ENCODE measurements around the gene PCDHGA11.
"Not testable (repeated sequence)": the region's sequence is repeated elsewhere in the genome, so short reads cannot be mapped to it uniquely, and the experiment has no call there.

The PCDHGA11 gene
- total RNA-seq = 0.13 to 0.18 reads per million in 2 experiments

- no peak for DNase-seq (ENCODE audit: low read depth)
Observed at GRCh38 chr5:141420855-141421488, at the start of gene PCDHGA11. TSS of gene PCDHGA11 (plus strand) at chr5:141421051. CDS start at chr5:141421228, 177 bp downstream.

DNA sequence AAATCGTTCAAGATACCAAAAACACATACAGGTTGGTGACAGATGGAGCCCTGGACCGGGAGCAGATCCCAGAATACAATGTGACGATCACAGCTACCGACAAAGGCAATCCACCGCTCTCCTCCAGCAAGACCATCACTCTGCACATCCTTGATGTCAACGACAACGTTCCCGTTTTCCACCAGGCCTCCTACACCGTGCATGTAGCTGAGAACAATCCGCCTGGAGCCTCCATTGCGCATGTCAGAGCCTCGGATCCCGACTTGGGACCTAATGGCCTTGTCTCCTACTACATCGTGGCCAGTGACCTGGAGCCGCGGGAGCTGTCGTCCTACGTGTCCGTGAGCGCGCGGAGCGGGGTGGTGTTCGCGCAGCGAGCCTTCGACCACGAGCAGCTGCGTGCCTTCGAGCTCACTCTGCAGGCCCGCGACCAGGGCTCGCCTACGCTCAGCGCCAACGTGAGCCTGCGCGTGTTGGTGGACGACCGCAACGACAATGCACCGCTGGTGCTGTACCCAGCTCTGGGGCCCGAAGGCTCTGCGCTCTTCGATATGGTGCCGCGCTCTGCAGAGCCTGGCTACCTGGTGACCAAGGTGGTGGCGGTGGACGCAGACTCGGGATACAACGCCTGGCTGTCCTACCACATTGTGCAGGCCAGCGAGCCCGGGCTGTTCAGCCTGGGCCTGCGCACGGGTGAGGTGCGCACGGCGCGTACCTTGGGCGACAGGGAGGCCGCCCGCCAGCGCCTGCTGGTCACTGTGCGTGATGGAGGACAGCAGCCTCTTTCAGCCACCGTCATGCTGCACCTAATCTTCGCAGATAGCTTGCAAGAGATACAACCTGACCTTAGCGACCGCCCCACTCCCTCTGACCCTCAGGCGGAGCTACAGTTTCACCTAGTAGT is 49.0 kb upstream of the PCDHGA11 start:
- DNase-seq (ENCODE audit: low read depth) = no peak

DNA sequence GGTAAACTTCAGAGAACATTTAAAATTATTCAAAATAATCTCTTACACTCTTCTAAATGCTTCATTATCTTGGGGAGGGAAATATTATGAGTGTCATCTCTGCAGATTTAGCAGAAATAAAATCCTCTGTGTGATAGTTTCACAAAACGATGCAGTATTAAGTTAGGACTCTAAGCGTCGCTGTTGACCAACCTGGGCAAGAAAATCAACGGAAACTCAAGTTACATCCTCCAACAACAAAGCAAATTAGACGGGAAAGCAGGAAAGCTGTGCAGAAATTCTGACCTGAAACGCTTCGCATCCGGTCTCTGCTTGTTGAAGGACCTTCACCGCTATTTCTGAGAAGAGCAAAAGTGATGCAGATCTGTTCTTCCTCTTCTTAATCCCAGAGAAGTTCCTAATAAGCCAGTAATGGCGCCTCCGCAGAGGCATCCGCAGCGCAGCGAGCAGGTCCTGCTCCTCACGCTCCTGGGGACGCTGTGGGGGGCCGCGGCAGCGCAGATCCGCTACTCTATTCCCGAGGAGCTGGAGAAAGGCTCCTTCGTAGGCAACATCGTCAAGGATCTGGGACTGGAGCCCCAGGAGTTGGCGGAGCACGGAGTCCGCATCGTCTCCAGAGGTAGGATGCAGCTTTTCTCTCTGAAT is 47.1 kb upstream of the PCDHGA11 start, which contains the start of gene PCDHGA6:
Gene PCDHGA6 (plus strand): TSS at position 219 of the 645 bp plus-strand sequence. CDS start 193 bp downstream, at position 412.
- DNase-seq (ENCODE audit: low read depth) = no peak

- DNase-seq (ENCODE audit: low read depth) = no peak
Observed at GRCh38 chr5:141374627-141375026, 46.2 kb upstream of the PCDHGA11 start.

DNA sequence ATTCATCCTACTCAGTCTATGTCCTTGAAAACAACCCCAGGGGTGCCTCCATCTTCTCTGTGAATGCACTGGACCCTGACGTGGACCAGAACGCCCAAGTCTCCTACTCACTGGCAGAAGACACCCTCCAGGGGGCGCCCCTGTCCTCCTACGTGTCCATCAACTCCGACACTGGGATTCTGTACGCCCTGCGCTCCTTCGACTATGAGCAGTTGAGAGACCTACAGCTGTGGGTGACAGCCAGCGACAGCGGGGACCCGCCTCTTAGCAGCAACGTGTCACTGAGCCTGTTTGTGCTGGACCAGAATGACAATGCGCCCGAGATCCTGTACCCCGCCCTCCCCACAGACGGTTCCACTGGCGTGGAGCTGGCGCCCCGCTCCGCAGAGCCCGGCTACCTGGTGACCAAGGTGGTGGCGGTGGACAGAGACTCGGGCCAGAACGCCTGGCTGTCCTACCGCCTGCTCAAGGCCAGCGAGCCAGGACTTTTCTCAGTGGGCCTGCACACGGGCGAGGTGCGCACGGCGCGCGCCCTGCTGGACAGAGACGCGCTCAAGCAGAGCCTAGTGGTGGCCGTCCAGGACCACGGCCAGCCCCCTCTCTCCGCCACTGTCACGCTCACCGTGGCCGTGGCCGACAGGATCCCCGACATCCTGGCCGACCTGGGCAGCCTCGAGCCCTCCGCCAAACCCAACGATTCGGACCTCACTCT is 45.3 kb upstream of the PCDHGA11 start:
- not testable (repeated sequence) for DNase-seq (ENCODE audit: low read depth)

DNA sequence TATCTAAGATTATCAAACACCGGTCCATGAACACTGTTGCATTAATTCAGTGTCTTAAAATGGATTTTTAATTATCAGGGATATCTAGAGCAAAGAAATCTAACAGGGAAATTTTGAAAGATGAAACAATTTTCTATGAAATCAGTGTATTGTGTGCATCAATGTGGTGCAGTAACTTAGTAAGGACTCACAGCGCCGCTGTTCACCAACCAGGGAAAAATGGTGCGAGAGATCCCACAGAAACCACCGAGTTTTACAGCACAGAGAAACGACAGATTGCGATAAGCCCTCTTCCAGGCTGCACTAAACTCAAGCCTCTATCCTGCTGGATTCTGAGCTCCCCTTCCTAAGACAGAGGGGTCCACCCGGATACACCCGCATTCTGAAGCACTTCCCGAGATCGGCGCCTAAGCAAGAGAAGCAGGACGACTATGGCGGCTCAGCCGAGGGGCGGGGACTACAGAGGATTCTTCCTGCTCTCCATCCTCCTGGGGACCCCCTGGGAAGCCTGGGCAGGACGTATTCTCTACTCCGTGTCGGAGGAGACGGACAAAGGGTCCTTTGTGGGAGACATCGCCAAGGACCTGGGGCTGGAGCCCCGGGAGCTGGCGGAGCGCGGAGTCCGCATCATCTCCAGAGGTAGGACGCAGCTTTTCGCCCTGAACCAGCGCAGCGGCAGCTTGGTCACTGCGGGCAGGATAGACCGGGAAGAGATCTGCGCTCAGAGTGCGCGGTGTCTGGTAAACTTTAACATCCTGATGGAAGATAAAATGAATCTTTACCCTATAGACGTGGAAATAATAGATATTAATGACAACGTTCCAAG is 38.2 kb upstream of the PCDHGA11 start, which contains the start of gene PCDHGA7:
Gene PCDHGA7 (plus strand): TSS at position 274 of the 826 bp plus-strand sequence. CDS start 158 bp downstream, at position 432.
- DNase-seq (ENCODE audit: low read depth) = no peak

DNA sequence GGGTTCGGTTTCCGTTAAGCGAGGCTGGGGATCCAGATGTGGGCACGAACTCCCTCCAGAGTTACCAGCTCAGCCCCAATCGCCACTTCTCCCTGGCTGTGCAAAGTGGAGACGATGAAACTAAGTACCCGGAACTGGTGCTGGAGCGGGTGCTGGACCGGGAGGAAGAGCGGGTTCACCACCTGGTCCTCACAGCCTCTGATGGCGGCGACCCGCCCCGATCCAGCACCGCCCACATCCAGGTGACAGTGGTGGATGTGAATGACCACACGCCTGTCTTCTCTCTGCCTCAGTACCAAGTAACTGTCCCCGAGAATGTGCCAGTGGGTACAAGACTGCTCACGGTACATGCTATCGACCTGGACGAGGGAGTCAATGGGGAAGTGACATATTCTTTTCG is 37.5 kb upstream of the PCDHGA11 start:
- no peak for DNase-seq (ENCODE audit: low read depth)

DNA sequence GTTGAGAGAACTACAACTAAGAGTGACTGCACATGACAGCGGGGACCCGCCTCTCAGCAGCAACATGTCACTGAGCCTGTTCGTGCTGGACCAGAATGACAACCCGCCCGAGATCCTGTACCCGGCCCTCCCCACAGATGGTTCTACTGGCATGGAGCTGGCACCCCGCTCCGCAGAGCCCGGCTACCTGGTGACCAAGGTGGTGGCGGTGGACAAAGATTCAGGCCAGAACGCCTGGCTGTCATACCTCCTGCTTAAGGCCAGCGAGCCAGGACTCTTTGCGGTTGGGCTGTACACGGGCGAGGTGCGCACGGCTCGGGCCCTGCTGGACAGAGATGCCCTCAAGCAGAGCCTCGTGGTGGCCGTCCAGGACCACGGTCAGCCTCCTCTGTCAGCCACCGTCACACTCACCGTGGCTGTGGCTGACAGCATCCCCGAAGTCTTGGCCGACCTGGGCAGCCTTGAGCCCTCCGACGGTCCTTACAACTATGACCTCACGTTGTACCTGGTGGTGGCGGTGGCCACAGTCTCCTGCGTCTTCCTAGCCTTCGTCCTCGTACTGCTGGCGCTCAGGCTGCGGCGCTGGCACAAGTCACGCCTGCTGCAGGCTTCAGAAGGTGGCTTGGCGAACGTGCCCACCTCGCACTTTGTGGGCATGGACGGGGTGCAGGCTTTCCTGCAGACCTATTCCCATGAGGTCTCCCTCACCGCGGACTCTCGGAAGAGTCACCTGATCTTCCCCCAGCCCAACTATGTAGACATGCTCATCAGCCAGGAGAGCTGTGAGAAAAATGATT is 36.2 kb upstream of the PCDHGA11 start:
- DNase-seq (ENCODE audit: low read depth) = no peak

DNA sequence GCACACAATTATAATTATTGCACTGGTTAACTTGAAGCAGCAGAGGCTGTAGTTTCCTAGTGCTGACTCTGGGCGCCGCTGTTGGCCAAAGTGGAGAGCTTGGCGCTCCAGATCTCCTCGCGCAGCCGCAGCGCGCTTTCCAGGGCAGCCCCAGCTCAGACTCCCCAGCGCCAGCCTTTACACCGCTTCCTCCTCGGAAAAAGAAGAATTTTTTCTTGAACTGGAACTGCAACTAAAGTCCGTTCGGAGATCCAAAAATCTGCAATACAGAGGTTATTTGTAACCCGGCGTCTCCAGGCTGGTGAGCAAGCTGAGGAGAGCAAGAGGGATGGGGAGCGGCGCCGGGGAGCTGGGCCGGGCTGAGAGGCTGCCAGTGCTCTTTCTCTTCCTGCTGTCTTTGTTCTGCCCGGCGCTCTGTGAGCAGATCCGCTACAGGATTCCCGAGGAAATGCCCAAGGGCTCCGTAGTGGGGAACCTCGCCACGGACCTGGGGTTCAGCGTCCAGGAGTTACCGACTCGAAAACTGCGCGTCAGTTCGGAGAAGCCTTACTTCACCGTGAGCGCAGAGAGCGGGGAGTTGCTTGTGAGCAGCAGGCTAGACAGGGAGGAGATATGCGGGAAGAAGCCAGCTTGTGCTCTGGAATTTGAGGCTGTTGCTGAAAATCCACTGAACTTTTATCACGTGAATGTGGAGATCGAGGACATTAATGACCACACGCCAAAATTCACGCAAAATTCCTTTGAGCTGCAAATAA is 33.1 kb upstream of the PCDHGA11 start, which contains the start of gene PCDHGB4:
Gene PCDHGB4 (plus strand): TSS at position 142 of the 755 bp plus-strand sequence. CDS start 187 bp downstream, at position 329.
- DNase-seq (ENCODE audit: low read depth) = not testable (repeated sequence)

DNA sequence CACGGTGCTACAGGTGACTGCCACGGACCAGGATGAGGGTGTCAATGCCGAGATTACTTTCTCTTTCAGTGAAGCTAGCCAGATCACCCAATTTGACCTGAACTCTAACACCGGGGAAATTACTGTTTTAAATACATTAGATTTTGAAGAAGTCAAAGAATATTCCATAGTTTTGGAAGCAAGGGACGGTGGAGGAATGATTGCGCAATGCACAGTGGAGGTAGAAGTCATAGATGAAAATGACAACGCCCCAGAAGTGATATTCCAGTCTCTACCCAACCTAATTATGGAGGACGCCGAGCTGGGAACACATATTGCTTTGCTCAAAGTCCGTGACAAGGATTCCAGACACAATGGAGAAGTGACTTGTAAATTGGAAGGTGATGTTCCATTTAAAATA is 32.2 kb upstream of the PCDHGA11 start:
- DNase-seq (ENCODE audit: low read depth) = no peak

DNA sequence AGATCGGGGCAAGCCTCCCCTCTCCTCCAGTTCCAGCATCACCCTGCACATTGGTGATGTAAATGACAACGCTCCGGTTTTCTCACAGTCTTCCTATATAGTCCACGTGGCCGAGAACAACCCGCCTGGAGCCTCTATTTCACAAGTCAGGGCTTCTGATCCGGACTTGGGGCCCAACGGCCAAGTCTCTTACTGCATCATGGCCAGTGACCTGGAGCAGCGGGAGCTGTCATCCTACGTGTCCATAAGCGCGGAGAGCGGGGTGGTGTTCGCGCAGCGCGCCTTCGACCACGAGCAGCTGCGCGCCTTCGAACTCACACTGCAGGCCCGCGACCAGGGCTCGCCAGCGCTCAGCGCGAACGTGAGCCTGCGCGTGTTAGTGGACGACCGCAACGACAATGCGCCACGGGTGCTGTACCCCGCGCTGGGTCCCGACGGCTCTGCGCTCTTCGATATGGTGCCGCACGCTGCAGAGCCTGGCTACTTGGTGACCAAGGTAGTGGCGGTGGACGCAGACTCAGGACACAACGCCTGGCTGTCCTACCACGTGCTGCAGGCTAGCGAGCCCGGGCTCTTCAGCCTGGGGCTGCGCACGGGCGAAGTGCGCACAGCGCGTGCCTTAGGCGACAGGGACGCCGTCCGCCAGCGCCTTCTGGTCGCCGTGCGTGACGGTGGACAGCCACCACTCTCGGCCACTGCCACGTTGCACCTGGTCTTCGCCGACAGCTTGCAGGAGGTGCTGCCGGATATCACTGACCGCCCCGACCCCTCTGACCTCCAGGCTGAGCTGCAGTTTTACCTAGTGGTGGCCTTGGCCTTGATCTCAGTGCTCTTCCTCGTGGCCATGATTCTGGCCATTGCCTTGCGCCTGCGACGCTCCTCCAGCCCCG is 31.5 kb upstream of the PCDHGA11 start:
- no peak for DNase-seq (ENCODE audit: low read depth)

DNA sequence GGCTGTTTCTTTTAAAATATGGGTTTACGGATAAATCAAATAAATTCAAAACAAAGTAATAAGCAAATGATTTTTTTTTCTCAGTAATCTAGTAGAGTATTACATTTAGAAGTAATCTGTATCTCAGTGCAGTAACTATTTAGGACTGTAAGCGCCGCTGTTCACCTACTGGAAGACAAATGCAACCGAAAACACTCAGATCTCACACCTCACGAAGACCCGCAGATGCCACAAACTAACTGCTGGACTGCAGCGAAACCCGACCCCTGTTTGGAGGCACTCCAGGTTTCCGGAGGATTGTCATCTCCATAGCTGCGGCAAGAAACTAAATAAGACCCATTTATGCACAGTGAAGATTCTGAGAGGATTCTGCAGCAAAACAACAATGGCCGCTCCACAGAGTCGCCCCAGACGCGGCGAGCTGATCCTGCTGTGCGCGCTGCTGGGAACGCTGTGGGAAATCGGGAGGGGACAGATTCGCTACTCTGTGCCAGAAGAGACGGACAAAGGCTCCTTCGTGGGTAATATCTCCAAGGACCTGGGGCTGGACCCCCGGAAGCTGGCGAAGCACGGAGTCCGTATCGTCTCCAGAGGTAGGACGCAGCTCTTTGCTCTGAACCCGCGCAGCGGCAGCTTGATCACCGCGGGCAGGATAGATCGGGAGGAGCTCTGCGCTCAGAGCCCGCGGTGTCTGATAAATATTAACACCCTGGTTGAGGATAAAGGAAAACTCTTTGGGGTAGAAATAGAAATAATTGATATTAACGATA is 28.2 kb upstream of the PCDHGA11 start, which contains the start of gene PCDHGA8:
Gene PCDHGA8 (plus strand): TSS at position 205 of the 770 bp plus-strand sequence. CDS start 181 bp downstream, at position 386.
- DNase-seq (ENCODE audit: low read depth) = no peak

DNA sequence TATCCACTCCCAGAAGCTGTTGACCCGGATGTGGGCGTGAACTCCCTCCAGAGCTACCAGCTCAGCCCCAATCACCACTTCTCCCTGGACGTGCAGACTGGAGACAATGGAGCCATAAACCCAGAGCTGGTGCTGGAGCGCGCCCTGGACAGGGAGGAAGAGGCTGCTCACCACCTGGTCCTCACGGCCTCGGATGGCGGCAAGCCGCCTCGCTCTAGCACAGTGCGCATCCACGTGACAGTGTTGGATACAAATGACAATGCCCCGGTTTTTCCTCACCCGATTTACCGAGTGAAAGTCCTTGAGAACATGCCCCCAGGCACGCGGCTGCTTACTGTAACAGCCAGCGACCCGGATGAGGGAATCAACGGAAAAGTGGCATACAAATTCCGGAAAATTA is 27.6 kb upstream of the PCDHGA11 start:
- DNase-seq (ENCODE audit: low read depth) = no peak

DNA sequence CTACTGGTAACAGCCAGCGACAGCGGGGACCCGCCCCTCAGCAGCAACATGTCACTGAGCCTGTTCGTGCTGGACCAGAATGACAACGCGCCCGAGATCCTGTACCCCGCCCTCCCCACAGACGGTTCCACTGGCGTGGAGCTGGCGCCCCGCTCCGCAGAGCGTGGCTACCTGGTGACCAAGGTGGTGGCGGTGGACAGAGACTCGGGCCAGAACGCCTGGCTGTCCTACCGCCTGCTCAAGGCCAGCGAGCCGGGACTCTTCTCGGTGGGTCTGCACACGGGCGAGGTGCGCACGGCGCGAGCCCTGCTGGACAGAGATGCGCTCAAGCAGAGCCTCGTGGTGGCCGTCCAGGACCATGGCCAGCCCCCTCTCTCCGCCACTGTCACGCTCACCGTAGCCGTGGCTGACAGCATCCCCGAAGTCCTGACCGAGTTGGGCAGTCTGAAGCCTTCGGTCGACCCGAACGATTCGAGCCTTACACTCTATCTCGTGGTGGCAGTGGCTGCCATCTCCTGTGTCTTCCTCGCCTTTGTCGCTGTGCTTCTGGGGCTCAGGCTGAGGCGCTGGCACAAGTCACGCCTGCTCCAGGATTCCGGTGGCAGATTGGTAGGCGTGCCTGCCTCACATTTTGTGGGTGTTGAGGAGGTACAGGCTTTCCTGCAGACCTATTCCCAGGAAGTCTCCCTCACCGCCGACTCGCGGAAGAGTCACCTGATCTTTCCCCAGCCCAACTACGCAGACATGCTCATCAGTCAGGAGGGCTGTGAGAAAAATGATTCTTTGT is 26.3 kb upstream of the PCDHGA11 start:
- not testable (repeated sequence) for DNase-seq (ENCODE audit: low read depth)

DNA sequence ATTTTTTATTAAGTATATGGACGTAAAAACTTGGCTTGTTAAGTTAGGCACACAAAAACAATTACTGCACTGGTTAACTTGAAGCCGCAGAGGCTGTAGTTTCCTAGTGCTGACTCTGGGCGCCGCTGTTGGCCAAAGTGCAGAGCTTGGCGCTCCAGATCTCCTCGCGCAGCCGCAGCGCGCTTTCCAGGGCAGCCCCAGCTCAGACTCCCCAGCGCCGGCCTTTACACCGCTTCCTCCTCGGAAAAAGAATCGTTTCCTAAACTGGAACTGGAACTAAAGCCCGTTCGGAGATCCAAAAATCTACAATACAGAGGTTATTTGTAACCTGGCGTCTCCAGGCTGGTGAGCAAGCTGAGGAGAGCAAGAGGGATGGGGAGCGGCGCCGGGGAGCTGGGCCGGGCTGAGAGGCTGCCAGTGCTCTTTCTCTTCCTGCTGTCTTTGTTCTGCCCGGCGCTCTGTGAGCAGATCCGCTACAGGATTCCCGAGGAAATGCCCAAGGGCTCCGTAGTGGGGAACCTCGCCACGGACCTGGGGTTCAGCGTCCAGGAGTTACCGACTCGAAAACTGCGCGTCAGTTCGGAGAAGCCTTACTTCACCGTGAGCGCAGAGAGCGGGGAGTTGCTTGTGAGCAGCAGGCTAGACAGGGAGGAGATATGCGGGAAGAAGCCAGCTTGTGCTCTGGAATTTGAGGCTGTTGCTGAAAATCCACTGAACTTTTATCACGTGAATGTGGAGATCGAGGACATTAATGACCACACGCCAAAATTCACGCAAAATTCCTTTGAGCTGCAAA is 22.9 kb upstream of the PCDHGA11 start, which contains the start of gene PCDHGB5:
Gene PCDHGB5 (plus strand): TSS at position 192 of the 796 bp plus-strand sequence. CDS start 181 bp downstream, at position 373.
- peak; percentile 24 for DNase-seq (ENCODE audit: low read depth)
